Measurements from ENCODE around the gene OR2AG2.
"Not testable (repeated sequence)": the region's sequence is repeated elsewhere in the genome, so short reads cannot be mapped to it uniquely, and the experiment has no call there.

Gene OR2AG2, protein sequence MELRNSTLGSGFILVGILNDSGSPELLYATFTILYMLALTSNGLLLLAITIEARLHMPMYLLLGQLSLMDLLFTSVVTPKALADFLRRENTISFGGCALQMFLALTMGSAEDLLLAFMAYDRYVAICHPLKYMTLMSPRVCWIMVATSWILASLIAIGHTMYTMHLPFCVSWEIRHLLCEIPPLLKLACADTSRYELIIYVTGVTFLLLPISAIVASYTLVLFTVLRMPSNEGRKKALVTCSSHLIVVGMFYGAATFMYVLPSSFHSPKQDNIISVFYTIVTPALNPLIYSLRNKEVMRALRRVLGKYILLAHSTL

DNA sequence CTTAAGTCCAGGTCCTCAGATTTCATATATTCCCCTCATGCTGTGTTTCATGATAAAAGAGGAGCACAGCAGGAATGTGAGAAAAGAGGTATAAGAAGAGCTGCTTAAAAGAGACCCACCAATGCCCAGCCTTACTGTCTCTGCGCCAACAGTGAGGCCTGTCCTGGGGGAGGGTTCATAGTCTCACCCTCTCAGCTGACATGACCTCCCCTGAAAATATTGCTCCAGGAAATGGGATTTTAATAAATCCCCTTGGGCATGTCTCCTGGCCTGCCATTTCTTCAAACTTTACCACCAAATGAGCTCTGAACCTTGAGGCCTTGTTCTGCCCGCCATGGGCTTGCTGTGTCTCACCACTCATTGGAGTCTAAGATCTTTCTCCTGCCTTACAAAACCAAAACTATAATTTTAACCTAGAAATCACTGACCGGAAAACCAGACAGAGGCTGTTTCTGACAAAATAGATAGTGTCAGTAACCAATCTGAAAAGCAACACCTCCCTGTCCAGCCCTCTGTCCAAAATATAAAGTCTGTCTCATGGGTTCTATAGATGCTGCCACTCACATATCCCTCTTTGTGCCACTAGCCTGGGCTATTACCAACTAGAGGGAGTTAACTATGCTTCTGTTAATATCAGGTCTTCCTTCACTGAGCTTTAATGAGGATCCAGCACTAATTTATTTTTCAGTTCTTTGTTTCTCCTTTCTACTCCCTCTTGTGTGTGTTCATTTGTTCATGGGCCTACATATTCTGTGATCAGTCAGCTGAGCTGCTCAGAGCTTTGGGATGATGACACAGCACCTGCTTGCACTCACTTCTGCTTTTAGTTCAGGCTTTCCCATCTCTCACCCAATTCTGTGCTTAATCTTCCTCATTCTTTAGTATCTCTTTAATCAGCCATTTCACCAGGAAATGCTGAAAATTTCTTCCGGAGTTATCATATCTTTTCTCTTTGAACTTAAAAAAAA is at the start of gene OR2AG2:
TSS of gene OR2AG2 (minus strand) at position 51 of the 968 bp plus-strand sequence. CDS start 3,019 bp downstream, outside the sequence.
- DNase-seq (ENCODE audit: low read depth), result no peak

DNA sequence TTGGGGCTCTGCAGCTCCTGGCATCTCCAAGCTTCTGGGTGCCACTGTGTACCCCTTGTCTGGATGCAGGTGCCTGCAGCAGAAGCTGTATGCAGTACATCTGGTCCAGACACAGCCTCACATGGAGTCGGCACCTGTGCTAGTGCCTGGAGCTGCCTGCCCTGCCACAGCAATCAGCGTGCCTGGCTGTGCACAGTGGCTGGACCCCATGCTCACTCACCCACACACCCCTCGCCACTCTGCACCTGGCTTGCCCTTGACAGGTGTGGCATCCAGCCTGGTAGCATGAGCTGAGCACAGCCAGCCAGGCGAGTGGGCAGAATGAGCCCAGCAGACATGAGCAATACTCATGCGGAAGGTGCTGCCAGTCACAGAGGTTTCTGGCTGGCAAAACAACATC is 47.2 kb upstream of the OR2AG2 start:
- DNase-seq (ENCODE audit: low read depth), result no peak

DNA sequence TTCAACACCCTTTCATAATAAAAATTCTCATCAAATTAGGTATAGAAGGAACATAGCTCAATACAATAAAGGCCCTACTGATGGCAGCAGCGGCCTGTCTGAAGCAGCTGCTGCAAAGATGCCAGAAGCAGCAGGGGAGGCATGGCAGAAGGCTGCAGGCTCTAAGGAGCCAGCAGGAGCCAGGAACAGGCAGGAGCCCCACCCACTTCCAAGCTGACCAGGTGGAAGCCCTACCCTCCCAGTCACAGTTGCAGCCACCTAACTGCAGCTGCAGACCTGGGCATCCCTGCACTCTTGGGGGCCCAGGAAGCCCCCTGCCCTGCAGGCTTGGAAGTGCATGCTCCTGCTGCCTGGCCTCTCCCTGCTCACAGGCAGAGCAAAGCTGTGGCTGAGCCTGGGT is 45.9 kb upstream of the OR2AG2 start:
- DNase-seq (ENCODE audit: low read depth), result no peak

DNA sequence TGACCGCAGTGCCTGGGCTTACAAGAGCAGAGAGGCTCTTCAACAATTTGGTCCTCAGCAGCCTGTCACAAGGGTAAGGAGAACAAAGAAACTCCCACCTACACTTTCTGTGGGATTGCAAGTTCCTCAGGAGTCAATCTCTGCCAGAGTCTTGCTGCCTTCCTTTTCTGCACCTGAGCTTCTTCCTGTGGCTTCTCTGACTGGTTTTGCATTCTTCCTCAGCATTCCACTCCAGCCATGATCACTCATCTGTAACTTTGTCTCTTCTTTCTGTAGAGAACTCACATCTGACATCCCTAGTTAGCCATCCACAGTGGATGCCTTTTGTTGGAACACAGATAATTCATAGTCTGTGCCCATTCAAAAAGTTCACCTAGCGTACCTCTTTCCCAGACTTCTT is 41.9 kb upstream of the OR2AG2 start:
- DNase-seq (ENCODE audit: low read depth), result no peak

DNA sequence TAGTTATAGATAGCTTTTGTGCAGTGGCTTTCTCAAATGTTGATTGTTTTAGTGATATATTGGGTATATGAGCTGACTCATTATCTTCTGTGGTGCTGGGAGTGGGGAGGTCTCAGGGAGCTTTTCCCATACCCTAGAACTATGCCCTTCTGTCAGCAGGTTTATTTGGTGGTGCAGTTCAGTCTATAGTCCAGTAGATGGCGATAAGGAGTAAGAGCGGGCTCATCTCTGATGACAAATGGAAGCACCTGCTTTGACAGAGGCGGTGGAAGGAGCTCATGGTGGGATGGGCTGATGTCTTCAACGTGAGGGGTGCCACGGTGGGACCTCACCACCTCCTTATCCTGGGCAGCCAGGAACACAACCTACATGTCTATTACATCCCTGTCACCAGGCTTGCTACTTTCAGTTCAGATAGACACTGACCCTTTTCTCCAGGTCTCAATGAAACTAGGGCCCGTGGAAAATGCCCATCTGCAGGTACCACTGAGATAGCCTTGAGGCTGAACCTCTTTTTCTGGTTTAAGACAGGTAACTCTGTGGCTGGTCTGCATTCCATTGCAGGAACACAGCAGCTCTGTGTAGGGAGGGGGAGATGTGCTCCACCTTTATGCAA is 40.7 kb upstream of the OR2AG2 start:
- peak; percentile 18 for DNase-seq (ENCODE audit: low read depth)

DNA sequence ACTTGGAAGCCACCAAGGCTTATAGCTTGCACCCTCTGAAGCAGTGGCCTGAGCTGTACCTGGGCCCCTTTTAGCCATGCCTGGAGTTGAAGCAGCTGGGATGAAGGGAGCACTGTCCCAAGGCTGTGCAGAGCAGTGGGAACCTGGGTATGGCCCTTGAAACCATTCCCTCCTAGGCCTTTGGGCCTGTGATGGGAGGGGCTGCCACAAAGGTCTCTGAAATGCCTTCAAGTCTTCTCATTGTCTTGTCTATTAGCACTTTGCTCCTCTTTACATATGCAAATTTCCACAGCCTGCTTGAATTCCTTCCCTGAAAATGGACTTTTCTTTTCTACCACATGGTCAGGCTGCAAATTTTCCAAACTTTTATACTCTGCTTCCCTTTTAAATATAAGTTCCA is 29.3 kb upstream of the OR2AG2 start:
- not testable (repeated sequence) for DNase-seq (ENCODE audit: low read depth)

DNA sequence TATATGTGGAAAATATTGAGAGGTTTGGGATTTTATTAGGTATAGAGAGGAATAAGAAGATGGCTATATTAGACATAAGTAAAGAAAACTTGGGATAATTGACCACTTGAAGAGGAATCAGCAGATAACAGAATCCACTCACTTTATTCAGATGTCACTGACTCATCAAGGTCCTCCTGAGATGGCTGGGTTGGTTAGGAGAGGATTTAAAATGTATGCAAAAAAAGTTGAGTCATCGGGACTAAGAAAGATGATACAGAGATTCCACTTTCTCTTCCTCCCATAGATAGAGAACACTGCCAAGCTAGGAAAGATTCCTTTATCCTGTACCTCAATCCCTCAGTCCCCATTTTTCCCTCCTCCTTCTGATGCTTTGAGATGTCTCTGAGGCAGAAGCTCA is 27.6 kb upstream of the OR2AG2 start, which contains the start of gene OR6A2:
TSS of gene OR6A2 (minus strand) at position 288 of the 400 bp plus-strand sequence. CDS start 3,981 bp downstream, outside the sequence.
- no peak for DNase-seq (ENCODE audit: low read depth)

DNA sequence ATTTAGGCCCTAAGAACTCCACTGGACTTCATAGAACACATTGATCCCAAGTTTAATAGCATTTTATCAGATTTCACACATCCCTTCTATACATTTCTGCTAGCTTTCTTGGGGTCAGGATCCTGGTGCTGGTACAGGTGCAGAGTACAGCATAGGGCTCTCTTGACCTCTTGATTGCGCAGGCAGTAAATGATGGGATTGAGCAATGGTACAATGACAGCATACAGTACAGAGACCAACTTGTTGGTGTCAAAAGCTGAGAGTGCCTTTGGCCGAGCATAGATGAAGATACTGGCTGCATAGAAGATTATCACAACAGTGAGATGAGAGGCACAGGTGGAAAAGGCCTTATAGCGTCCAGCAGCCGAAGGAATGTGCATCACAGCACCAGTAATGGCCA is 22.9 kb upstream of the OR2AG2 start:
- no peak for DNase-seq (ENCODE audit: low read depth)

DNA sequence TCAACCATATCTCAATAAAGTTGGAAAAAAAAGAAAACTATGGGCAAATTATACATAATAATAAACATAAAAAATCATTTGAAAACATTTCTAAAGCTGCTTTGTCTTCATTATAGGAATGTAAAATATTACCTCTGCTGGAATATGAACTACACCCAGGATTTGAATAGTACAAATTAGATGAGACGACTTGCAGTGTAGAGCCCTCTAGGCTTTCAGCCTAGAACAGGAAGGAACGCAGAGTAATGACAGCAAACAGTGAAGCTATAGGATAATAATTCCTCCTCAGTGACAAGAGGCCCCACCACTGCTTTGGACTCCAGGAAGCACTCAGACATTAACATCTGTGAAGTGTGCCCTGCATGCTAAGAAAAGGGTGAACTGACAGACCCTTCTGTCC is 18.8 kb upstream of the OR2AG2 start:
- no peak for DNase-seq (ENCODE audit: low read depth)

DNA sequence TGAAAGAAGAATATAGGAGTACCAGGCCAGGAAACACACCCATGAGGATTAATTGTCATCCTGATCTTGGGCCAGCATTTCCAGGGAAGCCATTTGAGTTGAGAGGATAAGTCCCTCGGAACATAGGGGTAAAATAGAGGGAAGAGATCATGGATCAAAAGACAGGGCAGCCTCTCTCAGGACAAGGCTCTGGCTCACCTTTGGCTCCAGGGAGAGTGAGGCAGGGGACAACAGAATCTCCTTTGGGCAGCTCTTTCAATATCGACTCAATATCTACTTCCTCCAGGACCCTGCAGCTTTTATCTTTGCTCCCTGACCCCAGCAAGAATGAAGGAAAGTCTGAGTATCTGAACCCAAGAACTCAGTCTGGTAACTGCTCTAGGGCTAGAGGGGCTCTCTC is 10.9 kb upstream of the OR2AG2 start, which contains the start of gene OR2AG1:
TSS of gene OR2AG1 (plus strand) at position 301 of the 400 bp plus-strand sequence. CDS start 2,018 bp downstream, outside the sequence.
- DNase-seq (ENCODE audit: low read depth), result no peak

DNA sequence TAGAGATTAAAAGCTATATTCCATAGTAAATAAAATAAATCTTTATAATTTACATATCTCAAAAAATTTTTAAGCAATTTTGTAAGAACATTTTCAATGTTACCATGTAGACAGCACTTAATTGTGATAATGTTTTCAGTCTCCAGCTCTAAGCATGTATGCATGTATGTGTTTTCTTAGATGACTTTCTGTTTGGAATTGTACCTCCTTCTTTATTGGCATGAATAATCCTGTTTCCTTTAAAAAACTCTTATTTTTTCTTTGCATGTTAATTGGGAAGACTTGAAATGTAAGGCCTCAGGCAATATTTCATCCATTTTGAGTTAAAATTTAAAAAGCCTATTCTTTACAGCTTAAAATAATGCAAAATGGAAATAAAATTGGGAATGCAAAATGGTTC is 9.1 kb upstream of the OR2AG2 start:
- DNase-seq (ENCODE audit: low read depth), result no peak

DNA sequence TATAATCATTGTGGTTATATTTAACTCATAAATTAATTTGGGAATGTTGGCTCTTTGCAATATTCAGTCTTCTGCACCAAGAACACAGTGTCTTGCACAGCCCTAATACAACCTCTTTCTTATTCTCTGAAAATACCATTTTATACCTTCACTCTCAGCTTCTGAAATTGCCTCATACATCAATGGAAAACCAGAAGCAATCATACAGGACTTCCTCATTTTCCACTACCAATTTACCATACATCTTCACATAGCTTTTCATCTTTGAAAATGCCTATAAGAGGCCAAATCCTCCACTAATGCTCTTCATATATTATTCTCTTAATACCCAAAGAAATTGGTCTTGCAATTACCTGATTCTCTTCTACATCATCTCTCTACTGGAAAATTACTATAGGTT is 6.7 kb upstream of the OR2AG2 start:
- no peak for DNase-seq (ENCODE audit: low read depth)

DNA sequence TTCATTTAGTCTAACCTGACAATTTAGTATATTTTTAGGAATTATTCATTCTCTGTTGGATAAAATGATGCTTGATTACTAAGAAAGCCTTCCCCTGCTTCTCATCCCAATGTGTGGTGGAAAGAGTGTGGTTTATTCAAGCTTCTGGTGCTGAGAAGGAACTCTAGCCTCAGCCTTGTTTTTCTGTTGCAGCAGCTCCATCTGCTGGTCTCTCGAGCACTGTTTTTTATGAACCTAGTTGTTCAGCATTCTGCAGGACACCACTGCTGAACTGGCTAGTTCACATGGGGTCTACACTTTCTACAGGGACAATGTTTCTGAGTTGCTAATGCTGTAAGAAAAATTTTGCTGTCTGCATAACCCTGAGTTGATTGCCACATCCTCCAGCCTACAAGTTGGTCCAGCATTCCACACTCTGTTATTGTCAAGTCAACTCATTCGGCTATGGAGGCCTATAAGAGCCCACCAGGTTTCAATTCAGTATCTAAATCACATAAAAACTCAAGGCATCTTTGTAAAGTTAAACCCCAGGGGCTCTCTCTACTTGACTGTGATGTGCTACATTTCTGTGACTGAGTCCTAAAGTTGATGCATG is 14.3 kb downstream of the OR2AG2 start:
- DNase-seq (ENCODE audit: low read depth), result peak; percentile 43

DNA sequence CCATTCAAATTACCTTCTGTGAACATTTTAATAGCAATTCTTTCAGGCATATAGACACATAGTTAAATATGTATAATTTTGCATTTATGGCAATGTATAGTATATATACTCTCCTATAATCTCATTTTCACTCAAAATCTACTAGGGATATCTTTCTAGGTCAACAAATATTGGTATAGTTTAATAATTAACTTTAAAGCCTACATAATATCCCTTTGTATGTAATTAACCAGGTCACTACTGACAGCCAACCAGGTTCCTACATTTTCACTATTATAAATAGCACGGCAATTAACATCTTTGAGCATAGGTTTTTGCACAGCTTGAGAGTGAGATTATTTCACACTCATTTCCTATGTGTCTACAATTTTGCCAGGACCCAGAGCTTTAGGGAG is 15.8 kb downstream of the OR2AG2 start:
- no peak for DNase-seq (ENCODE audit: low read depth)

DNA sequence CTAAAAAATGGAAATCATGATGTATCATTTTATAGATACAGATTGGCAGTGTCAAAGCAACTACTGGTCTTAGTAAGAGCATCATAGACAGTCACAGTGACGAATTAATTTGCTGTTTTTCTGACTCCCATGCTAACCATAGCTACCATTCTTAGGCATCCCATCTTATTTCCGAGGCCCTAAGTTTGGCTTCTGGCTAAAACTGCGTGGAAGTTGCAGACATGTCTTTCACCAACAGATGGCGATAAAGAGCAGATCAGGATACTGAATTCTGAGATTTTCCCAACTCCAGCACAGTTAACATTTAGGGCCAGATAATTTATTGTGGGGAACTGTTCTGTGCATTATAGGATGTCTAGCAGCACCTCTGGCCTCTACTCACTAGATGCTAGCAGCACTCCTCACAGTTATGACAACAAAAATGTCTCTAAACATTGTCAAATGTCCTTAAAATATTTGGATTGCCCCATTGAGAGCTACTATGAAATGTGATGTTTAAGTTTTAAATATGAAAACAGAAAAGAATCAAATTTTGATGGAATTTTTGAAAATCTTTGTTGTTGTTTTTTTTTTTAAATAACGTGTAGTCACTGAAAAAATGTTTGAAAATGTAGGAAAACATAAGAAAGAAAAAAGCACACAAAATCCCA is 16.3 kb downstream of the OR2AG2 start:
- peak; percentile 13 for DNase-seq (ENCODE audit: low read depth)

DNA sequence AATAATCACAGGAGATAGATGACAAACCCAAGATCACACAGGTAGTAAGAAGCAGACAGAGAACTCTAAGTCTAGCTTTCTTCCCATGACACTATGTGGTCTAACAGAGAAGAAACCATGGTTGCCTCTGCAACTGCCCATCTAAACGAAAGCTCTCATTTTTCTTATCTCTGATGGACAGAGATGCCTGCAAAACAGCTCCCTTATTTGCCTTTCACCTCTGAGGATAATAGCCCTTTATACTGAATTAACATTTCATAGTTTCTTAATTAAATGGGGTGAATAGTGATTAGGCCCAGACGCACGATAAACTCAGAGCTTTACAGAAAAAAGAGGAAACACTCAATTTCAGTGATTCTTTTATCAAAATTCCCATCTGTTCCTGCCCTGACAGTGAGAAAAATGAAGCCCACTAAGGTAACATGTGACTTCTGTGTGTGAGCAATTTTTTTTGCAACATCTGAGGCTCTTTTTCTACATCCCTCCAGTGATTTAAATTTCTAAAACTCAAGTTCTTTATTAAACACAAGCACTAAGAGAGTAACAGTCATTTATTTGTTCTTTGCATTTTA is 24.6 kb downstream of the OR2AG2 start:
- DNase-seq (ENCODE audit: low read depth), result no peak

DNA sequence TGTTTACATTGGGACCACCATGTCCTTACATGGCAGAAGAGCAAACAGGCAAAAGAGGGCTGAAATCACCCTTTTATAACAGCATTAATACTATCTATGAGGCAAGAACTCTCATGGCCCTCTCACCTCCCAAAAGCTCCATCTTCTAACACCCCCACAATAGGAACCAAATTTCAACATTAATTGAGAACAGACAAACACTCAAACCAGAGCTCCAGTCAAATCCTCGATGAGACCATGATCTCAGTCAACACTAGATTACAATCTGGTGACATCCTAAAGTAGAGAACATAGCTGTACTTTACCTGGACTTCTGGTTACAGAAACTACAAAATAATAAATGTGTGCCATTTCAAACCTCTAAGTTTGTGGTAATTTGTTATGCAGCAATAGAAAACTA is 25.1 kb downstream of the OR2AG2 start:
- DNase-seq (ENCODE audit: low read depth), result no peak

DNA sequence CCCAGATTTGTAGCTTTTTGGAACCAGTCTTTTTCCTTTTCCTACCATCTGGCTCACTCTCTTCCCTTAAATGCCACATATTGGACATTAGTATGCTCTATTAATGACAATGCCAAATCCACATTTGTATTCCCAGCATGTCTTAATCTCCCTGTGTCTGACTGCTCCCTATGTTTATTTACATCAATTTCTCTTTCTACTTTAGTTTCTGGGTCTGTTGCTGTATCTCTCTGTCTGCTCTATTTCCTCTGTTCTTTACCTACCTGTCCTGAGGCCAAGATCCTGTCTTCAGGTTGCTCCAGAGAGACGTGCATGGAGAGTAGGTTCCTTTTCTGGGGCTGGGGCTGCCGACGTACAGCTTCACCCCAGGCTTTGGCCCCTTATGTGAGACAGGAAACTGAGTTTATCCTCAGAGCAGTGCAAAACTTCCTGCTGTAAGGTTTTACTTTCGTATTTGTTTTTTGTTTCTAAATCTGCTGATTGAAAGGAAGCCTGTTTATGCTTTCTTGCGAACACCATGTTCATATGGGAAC is 25.6 kb downstream of the OR2AG2 start:
- no peak for DNase-seq (ENCODE audit: low read depth)

DNA sequence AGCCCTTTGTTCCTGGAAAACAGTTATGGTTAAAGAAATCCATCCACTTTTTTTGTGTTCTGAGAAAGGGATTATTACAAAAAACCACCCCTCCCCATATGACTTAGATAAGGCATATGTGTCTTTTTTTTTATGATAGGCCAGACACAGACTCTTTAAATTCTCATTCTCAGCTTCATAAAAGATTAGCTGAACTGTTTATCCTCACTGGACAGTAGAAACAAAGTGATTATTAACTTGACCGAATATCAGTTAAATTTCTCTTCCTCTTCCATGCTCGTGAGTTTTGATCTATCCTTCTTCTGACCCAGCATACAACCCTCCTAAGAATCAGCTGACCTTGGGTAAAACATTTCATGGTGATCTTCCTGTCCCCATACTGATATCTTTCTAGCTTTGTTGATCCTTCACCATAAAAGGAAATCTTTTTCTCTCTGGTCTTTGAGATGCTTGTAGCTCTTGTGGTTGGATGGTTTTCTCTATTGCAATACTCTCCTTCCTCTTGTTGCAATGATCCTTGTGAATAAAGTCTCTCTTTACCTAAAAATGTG is 26.2 kb downstream of the OR2AG2 start:
- DNase-seq (ENCODE audit: low read depth), result no peak

DNA sequence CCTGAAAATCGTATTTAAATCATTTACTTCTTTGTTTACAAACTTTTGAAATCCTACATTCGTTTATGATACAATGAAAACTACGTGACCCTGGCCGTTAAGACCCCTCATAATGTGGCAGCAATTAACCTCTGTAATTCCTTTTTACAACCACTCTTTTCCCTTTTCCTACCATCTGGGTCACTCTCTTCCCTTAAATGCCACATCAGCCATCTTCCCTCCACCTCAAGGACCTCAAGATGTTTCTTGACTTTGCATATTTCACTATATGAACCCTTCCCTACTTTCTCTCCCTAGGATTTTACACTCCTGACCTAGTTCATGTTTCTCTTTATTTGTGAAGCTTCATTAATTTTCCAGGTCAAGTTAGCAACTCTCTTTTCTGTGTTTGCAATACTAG is 26.8 kb downstream of the OR2AG2 start:
- DNase-seq (ENCODE audit: low read depth), result no peak

DNA sequence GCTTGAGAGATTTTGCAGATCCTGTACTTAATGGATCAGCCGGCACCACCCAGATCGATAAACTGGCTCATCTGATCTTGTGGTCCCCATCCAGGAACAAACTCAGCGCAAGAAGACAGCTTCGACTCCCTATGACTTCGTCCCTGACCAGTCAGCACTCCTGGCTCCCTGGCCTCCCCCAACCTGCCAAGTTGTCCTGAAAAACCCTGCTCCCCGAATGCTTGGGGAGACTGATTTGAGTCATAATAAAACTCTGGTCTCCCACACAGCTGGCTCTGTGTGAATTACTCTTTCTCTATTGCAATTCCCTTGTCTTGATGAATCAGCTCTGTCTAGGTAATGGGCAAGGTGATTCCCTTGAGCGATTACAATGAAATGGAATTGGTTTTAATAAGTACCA is 29.5 kb downstream of the OR2AG2 start:
- no peak for DNase-seq (ENCODE audit: low read depth)
